Measurements from ENCODE around the gene FGF14.

GRCh38 chr13:101925731-101926130 lies 476.1 kb downstream of the FGF14 start:
- TF ChIP-seq POLR2AphosphoS5 (IDR thresholded peaks at IDR 0.05; ENCODE audit: low read depth, low read length) (no peak), RXRA (IDR thresholded peaks at IDR 0.05; ENCODE audit: borderline replicate concordance, low read depth) (no peak), RCOR1 (IDR thresholded peaks at IDR 0.05; ENCODE audit: low read length) (no peak), SMC3 (IDR thresholded peaks at IDR 0.05; ENCODE audit: low read depth, low read length) (no peak), CHD2 (IDR thresholded peaks at IDR 0.05; ENCODE audit: low read length, partially characterized antibody) (no peak), NRF1 (IDR thresholded peaks at IDR 0.05; ENCODE audit: low read depth, low read length) (no peak), YY1 (IDR thresholded peaks at IDR 0.05; ENCODE audit: low read depth) (no peak)
- TF ChIP-seq, protein P1, sequence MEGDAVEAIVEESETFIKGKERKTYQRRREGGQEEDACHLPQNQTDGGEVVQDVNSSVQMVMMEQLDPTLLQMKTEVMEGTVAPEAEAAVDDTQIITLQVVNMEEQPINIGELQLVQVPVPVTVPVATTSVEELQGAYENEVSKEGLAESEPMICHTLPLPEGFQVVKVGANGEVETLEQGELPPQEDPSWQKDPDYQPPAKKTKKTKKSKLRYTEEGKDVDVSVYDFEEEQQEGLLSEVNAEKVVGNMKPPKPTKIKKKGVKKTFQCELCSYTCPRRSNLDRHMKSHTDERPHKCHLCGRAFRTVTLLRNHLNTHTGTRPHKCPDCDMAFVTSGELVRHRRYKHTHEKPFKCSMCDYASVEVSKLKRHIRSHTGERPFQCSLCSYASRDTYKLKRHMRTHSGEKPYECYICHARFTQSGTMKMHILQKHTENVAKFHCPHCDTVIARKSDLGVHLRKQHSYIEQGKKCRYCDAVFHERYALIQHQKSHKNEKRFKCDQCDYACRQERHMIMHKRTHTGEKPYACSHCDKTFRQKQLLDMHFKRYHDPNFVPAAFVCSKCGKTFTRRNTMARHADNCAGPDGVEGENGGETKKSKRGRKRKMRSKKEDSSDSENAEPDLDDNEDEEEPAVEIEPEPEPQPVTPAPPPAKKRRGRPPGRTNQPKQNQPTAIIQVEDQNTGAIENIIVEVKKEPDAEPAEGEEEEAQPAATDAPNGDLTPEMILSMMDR (IDR thresholded peaks at IDR 0.05) = no peak
- TF ChIP-seq, protein P2, sequence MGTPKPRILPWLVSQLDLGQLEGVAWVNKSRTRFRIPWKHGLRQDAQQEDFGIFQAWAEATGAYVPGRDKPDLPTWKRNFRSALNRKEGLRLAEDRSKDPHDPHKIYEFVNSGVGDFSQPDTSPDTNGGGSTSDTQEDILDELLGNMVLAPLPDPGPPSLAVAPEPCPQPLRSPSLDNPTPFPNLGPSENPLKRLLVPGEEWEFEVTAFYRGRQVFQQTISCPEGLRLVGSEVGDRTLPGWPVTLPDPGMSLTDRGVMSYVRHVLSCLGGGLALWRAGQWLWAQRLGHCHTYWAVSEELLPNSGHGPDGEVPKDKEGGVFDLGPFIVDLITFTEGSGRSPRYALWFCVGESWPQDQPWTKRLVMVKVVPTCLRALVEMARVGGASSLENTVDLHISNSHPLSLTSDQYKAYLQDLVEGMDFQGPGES (IDR thresholded peaks at IDR 0.05; ENCODE audit: low read depth, low read length) = no peak

All from SK-N-SH (cell line).